HL-60 (cell line): ENCODE measurements around the gene DOC2B.

Source experiments
- POLR2AphosphoS5 ChIP-seq: IDR thresholded peaks from 2 replicates; pipeline ENCODE4 v1.6.1; 2012; ENCODE audit warnings: low read depth
- TF ChIP-seq, protein P1 (sequence below): IDR thresholded peaks from one replicate; pipeline ENCODE4 v1.5.1; 2011; ENCODE audit warnings: low read length, control low read depth, inconsistent platforms; ENCODE audit not compliant: insufficient read depth
- TF ChIP-seq, protein P2 (sequence below): IDR thresholded peaks from 2 replicates; pipeline ENCODE4 v1.6.1; 2012; ENCODE audit warnings: low read depth; ENCODE audit not compliant: insufficient replicate concordance

DNA sequence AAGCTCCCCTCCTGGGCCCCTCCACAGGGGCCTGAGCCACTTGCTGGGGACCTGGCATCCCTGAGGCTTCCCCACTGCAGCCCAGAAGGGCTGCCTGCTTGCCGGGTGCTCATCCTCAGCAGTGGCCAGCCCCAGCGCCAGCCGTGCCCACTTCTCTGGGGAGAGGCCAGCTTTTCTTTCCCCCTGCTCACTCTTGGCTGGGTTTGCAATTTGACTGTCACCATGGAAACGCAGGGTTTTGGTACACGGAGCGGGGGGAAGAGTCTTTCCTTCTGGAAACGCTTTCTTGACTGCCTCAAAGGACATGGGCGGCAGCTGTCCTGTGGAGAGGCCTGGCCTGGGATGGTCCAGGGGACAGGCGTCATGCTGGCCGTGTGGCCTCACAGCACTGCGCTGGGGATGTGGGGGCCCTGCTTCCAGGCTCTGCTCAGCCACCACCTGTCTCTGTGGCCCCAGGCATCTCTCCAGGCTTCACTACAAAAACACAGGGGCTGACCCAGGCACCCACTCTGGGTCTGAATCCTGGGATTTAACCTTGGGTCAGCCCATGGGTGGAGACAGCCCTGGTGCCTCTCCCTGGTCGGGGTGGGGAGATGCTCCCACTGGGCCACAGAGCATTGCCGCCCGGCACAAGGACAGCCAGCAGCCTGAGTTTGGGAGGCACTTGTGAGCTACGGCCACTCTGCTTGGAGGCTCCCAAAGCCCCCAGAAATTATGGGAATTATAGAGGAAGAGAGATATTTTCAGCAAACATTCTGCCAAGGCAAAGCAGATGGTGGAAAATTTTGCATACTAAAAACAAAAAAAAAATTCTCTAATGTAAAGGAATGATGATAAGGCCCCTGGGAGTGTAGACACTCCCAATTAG lies 45.9 kb upstream of the DOC2B start:
- TF ChIP-seq POLR2AphosphoS5 = no peak
- TF ChIP-seq, protein P1, sequence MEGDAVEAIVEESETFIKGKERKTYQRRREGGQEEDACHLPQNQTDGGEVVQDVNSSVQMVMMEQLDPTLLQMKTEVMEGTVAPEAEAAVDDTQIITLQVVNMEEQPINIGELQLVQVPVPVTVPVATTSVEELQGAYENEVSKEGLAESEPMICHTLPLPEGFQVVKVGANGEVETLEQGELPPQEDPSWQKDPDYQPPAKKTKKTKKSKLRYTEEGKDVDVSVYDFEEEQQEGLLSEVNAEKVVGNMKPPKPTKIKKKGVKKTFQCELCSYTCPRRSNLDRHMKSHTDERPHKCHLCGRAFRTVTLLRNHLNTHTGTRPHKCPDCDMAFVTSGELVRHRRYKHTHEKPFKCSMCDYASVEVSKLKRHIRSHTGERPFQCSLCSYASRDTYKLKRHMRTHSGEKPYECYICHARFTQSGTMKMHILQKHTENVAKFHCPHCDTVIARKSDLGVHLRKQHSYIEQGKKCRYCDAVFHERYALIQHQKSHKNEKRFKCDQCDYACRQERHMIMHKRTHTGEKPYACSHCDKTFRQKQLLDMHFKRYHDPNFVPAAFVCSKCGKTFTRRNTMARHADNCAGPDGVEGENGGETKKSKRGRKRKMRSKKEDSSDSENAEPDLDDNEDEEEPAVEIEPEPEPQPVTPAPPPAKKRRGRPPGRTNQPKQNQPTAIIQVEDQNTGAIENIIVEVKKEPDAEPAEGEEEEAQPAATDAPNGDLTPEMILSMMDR = no peak
- TF ChIP-seq, protein P2, sequence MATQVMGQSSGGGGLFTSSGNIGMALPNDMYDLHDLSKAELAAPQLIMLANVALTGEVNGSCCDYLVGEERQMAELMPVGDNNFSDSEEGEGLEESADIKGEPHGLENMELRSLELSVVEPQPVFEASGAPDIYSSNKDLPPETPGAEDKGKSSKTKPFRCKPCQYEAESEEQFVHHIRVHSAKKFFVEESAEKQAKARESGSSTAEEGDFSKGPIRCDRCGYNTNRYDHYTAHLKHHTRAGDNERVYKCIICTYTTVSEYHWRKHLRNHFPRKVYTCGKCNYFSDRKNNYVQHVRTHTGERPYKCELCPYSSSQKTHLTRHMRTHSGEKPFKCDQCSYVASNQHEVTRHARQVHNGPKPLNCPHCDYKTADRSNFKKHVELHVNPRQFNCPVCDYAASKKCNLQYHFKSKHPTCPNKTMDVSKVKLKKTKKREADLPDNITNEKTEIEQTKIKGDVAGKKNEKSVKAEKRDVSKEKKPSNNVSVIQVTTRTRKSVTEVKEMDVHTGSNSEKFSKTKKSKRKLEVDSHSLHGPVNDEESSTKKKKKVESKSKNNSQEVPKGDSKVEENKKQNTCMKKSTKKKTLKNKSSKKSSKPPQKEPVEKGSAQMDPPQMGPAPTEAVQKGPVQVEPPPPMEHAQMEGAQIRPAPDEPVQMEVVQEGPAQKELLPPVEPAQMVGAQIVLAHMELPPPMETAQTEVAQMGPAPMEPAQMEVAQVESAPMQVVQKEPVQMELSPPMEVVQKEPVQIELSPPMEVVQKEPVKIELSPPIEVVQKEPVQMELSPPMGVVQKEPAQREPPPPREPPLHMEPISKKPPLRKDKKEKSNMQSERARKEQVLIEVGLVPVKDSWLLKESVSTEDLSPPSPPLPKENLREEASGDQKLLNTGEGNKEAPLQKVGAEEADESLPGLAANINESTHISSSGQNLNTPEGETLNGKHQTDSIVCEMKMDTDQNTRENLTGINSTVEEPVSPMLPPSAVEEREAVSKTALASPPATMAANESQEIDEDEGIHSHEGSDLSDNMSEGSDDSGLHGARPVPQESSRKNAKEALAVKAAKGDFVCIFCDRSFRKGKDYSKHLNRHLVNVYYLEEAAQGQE = no peak
